ENCODE measurements around the gene HRH1.
"Not testable (repeated sequence)": the region's sequence is repeated elsewhere in the genome, so short reads cannot be mapped to it uniquely, and the experiment has no call there.

Gene HRH1

GRCh38 chr3:11245827-11246662 is 91.8 kb downstream of the HRH1 start:
- DNase-seq: no peak

- DNase-seq: no peak
These were observed 92.3 kb downstream of the HRH1 start for GRCh38 chr3:11246663-11246970.

- no peak for DNase-seq
These were observed 93.1 kb downstream of the HRH1 start for GRCh38 chr3:11247362-11247761.

GRCh38 chr3:11248596-11248995 is 94.3 kb downstream of the HRH1 start:
- no peak for DNase-seq

- no peak for DNase-seq
These were observed 96.9 kb downstream of the HRH1 start for GRCh38 chr3:11250902-11251806.

GRCh38 chr3:11251807-11252176 is 97.5 kb downstream of the HRH1 start:
- DNase-seq: no peak

DNA sequence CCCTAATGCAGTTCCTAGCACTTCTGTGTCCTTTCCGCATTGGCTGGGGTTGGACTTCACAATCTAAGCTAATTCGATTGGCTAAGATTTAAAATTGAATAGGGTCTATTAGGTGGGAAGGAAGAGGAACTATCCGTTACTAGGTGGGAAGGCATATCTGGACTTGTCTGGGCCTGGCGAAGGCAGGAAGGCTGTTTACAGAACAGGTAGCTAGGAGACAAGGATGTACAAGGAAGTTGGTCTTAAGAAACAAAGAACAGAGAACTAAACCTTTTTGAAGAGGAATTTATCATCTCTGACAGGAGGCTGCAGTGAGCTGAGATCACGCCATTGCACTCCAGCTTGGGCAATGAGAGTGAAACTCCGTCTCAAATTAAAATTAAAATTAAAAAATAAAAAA is 100.6 kb downstream of the HRH1 start:
- no peak for DNase-seq

DNA sequence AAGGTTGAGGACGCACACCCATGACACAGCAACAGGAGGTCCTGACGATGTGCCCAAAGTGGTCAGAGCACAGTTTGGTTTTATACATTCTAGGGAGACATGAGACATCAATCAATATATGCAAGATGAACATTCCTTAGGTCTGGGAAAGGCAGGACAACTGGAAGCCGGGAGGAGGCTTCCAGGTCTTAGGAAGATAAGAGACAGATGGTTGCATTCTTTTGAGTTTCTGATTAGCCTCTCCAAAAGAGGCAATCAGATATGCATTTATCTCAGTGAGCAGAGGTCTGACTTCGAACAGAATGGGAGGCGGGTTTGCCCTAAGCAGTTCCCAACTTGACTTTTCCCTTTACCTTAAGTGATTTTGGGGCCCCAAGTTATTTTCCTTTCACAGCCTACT is 101.2 kb downstream of the HRH1 start:
- DNase-seq: not testable (repeated sequence)

GRCh38 chr3:11258958-11259357 is 104.7 kb downstream of the HRH1 start:
- DNase-seq: no peak

DNA sequence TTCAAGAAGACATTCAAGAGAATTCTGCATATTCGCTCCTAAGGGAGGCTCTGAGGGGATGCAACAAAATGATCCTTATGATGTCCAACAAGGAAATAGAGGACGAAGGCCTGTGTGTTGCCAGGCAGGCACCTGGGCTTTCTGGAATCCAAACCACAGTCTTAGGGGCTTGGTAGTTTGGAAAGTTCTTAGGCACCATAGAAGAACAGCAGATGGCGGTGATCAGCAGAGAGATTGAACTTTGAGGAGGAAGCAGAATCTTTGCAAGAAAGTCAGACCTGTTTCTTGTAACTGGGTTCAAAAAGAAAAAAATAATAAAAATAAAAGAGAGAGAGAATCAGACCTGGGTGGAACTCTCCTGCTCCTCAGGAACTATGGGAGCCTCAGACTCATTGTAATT is 106.2 kb downstream of the HRH1 start:
- no peak for DNase-seq

DNA sequence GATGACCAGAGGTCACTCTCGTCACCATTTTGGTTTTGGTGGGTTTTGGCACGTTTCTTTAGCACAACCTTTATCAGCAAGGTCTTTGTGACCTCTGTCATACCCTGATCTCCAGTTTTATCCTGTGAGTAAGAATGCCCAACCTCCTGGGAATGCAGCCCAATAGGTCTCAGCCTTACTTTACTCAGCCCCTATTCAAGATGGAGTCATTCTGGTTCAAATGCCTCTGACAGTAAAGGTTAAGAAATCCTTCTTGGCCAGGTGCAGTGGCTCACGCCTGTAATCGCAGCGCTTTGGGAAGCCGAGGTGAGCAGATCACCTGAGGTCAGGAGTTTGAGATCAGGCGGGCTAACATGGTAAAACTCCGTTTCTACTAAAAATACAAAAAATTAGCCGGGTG is 114.7 kb downstream of the HRH1 start:
- no peak for DNase-seq

DNA sequence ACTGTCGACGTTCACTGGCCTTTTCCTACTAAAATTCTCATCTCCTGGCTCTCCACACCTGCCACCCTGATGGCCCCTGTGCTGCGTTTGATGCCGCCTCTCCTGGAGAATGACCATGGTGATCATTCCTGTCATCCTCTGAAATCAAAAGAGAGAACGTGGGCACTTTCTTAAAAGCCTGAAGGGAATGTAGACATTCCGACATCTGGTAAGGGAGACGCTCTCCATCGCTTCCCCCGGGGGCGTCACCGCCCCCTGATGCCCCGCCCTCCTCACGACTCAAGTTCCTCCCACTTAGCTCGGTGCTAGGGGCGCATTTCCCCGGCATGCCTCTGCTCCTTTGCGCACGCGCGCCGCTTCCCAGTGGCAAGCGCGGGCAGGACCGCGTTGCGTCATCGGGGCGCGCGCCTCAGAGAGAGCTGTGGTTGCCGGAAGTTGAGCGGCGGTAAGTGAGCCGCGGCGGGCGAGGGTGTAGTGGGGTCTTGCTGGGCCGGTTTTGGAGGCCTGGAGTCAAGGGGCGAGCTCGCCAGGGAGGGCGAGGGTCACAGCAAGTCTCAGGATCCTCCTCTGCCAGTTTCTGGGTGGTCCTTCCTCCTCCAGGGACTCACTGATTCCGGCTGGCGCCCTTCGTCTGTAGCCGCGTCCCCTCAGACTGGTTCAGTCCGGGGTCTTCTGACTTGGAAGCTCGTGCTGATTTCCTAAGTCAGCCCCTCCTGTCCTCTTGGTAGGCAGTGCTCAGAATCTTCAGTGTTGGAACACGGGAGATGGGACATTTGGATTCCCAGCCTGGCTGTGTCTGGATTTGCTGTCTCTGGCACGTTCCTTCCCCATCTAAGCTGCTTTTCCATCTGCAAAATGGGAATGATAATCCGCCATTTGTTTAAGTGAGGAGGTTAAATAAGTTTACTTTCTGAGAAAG is 118.0 kb downstream of the HRH1 start, which contains the start of gene ATG7:
Gene ATG7 (plus strand): TSS at position 412 of the 919 bp plus-strand sequence. CDS start 26,299 bp downstream, outside the sequence.
- DNase-seq: peak; percentile 63

GRCh38 chr3:11272906-11273574 is 118.7 kb downstream of the HRH1 start:
- no peak for DNase-seq

- no peak for DNase-seq
These were observed 119.6 kb downstream of the HRH1 start for GRCh38 chr3:11273891-11274291.

DNA sequence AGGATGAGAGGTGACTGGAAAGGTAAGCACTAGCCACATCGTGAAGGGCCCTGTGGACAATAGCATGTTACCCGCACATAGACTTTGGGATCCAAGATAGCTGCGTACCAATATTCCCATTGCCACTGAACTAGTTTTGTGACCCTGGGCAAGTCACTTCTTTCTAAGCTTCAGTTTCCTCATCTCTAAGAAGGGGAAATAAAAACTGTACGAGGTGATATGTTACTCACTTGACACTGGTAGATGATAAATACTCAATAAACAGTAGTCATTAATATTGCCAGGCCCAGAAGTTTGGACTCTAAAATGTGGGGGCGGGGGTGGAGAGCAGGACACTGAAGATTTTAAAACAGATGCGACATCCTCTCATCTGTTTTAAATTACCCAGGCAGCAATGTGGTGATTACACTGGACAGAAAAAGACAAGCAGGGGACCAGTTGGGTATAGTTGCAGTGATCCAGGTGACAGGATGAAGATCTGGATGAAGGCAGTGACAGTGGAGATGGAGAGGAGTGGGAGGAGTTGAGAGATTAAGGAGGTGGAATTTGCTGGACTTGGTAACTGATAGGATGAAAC is 120.4 kb downstream of the HRH1 start:
- DNase-seq: no peak

DNA sequence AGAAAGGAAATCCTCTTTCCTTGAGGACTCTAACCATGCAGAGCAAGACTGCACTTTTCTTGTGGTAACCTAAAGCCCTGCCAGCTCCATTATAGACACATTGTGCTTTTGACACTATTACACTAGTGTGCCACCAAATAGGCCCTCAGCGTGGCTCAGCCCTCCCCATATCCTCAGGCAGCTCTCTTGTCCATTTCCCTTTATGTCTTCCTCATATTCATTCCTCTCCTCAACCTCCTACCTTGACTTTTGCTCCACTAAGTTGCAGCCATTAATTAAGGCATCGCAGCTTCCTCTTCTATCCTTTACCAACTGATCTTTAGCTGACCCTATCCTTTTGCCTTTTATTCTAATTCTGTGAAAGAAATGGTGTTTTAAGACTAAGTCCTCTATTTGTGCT is 121.6 kb downstream of the HRH1 start:
- no peak for DNase-seq

GRCh38 chr3:11276901-11277300 is 122.6 kb downstream of the HRH1 start:
- no peak for DNase-seq

DNA sequence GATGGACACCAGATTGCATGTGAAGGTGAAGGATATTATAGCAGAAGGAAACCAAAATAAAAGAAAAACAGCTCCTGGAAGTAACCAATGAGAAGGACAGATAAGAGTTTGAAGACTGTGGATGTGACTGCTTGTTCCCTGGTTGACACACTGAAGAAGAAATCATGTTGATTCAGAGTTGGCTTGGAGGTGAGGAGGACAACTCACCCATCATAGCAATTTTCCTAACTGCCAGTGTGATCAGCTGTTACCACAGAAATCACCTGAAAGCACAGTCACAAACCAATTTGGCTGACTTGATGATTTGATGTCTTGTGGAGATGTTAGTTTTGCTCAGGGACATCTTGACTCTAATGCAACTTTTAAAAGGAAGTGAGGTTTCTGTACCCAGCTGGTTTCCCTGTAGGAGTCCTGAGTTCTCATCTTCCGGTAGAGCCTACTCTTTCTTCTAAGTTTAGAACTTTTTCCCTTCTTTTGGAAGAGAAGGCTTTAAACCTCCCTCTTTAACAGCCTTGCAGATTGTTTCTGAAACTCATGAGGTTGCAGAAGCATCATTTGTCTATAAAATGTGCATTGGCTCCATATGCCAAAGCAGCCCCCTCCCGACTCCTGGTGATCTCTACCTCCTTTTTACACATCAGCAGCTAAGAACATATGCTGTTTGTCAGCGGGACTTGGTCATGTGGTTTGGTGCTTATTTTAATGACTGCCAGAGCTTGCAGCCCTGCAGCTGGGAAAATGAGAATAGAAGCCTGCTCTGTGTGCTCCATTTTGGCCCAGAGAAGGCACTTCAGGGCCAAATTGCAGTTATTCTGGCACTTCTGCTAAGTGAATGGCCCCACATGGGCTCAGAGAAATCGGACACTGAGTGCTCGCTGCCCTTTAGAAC is 128.2 kb downstream of the HRH1 start:
- no peak for DNase-seq

DNA sequence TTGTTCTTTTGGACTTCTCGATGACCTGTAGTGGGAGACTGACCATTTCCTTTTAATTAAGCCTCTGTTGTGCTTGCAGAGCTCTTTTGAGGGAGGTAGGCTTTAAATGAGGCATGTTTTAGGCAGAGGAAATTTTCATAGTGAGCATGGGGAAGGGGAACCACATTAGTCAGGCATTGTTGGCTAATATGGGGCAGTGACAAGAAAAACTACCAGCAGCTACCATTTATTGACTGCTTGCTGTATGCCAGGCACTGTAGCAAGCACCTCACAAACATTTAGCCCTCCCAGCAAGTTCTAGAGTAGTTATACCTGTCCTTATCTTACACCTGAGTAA is 128.8 kb downstream of the HRH1 start:
- no peak for DNase-seq

DNA sequence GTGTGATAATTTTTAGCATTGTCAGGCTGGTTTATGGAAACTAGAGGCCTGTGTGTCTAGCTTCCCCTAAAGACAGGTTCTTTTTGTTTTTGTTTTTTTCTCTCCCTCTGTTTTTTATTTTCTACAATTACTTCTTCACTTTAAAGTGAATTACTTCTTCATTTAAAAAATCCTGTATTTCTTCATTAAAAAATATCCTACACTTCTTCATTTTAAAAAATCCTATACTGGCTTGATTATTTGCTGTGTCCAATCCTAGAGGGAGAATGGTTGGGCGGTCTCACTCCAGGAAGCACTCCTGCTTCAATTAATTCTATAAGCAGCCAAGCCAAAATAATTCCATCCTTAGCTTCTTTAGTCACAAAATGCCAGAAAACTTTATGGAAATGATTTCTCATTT is 129.7 kb downstream of the HRH1 start:
- no peak for DNase-seq

DNA sequence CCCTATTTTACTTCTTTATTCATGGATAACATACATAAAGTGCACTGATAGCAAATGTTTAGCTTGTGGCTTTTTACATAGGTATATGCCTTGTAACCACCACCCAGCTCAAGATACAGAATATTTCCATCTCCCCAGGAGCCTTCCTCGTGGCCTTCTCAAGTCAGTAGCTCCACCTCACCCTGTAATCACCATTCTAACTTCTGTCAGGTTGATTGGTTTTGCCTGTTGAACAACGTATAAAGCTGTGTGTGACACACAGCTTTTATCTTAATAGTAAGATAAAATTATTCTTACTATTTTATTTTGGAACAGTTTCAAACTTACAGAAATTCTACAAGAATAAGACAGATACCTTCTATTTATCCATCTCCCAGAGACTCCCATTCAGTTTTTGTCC is 131.2 kb downstream of the HRH1 start:
- no peak for DNase-seq

Measured in cortex of kidney (tissue), 1 donor.